Left cardiac atrium (tissue), 4 donors: ENCODE measurements around the gene COPS3. TPM values are rescaled to one million over a fixed set of nuclear protein-coding genes. Genes with fewer than 3 reads are reported as not detected.
"Not testable (repeated sequence)": the region's sequence is repeated elsewhere in the genome, so short reads cannot be mapped to it uniquely, and the experiment has no call there.

Source experiments
- ATAC-seq, 2 donors: fragments of 200-7000 bp; cut with Tn5 transposase; one replicate each; pipeline ENCODE4 v1.9.1; 2020; ENCODE audit warnings: mild to moderate bottlenecking in 2 of 2, moderate library complexity in 2 of 2
- DNase-seq: peaks from one replicate; pipeline ENCODE4 v3.0.0-alpha.2; 2020
- intact Hi-C, 2 donors: fragments of 100-400 bp; cut with DNase I; formaldehyde crosslinking; loops; one replicate each; pipeline versions ENCODE4 v1.14.1 to v1.15.1; 2022 to 2023
- total RNA-seq, 2 donors: library from RNA; stranded (reverse); fragmentation: NEBNext Ultra II Directional; extraction: Animal tissue kit (Norgen Biotek cat#: 25700); gene quantifications; one replicate each; pipeline ENCODE4 v1.2.1, GENCODE V29; 2021
- donor health status: DM: no; HTN: yes; CAD: no.
- donor health status: DM: no; HTN: yes; CAD: no; lungs with severe emphysema.
- donor health status: DM: yes; HTN: yes; CAD: no.
- donor health status: Dilated cardiomyopathy.

The COPS3 gene
- total RNA-seq, 2 donors from 2014 or later, result 55.6 to 60.3 TPM

DNA sequence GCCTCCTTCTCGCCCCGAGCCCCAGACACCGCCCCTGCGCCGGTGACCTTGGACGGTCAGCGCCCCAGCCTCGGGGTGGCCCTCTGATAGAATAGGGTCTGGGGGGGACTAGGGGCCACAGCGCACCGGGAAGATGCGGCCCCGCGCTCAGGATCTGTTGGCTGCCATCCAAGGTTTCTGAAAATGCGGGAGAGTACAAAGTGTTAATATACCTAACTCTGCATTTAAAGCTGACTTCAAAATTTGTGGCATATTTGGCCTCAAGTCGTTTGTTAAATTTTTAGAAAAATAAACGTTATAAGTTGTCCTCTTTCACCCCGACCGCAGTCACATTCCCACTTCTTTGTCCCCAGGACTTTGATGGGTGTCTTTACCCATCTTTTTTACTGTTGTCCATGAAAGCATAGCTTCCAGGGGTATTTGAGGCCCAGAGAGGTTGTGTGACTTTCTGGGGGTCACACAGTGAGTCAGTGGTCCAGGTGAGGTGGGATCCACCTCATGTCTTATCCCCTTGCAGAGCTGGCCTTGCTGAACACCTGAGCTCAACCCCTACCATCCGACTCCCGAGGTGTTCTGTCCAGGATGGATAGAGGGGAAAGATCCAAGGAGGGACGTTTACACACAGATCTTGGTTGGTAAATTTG, 22.9 kb upstream of the COPS3 start:
- ATAC-seq (no peak), DNase-seq (no peak)
- intact Hi-C loops, result no loop called here

DNA sequence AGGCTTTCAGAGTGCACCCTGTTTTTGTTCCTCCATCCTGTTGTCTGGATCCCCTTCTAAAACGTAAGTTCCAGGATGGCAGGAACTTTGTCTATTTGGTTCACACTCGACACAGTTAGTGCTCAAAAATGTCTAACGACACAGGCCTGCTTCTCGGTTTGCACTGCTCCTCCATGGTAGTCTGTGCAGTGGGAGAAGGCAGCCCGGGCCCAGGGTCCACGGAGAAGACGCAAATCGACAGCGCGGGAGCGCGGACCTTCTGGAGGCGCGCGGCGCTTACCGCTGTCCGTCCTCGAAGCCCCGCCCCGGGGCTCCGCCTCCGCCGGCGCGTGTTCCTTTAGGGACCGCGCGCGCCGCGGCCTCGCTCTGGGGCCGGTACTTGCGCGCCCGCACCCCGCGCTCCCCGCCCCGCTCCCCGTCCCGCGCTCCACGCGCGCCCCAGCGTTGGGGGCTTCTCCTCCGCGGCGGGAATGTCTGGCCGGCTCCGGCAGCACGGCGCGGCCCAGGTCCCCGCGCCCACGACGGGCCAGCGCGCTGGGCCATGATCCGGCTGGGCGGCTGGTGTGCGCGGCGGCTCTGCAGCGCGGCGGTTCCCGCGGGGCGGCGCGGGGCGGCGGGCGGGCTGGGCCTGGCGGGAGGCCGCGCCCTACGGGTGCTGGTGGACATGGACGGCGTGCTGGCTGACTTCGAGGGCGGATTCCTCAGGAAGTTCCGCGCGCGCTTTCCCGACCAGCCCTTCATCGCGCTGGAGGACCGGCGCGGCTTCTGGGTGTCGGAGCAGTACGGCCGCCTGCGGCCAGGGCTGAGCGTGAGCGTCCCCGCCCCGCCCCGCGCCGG, 22.2 kb upstream of the COPS3 start, which contains the start of gene NT5M:
NT5M (plus strand) TSS at position 364 of the 837 bp plus-strand sequence; CDS start at position 542, 178 bp downstream.
- intact Hi-C loops, result no loop called here
- DNase-seq, result peak; percentile 86
- ATAC-seq, result peak; percentile 86 to 88

DNA sequence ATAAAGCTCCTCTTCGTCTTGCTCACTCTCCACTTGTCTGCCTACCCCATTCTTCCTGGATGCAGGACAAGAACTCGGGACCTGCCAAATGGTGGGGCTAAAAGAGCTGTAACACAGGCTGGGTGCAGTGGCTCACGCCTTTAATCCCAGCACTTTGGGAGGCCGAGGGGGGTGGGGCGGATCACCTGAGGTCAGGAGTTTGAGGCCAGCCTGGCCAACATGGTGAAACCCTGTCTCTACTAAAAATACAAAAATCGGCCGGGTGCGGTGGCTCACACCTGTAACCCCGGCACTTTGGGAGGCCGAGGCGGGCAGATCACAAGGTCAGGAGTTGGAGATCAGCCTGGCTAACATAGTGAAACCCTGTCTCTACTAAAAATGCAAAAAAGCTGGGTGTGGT, 20.6 kb upstream of the COPS3 start:
- ATAC-seq, intact Hi-C loops, DNase-seq: not testable (repeated sequence)

GRCh38 chr17:17300624-17301568, 19.9 kb upstream of the COPS3 start:
- ATAC-seq (peak; percentile 53 to 76), DNase-seq (peak; percentile 63)
- intact Hi-C loops, result no loop called here

DNA sequence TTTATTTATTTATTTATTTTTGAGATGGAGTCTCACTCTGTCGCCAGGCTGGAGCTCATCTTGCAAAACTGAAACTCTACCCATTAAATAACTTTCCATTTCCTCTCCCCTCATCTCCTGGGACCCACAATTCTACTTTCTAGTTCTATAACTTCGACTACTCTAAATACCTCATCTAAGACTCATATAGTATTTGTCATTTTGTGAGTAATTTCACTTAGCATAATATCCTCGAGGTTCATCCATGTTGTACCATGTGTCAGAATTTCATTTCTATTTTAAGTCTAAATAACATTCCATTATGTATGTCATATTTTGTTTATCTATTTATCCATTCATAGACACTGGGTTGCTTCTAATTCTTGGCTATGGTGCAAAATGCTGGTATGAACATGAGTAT, 17.1 kb upstream of the COPS3 start:
- DNase-seq, result no peak
- intact Hi-C loops, result no loop called here
- ATAC-seq, result no peak

DNA sequence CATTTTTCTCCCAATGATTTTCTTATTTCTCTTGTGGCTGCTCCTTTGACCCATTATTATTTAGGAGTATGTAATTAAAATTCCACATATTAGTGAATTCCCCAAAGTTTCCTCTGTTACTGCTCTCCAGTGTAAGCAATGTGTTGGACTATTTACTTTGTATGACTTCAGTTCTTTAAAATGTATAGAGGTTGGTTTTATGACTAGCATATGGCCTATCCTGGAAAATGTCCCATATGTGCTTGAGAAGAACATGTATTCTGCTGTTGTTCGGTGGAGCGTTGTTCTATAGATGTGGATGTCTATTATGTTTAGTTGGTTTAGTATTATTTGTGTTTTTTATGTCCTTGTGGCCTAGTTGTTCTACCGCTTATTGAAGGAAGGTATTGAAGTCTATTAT, 16.2 kb upstream of the COPS3 start:
- ATAC-seq, result no peak

GRCh38 chr17:17295141-17295540, 14.1 kb upstream of the COPS3 start:
- no peak for DNase-seq
- intact Hi-C loops, result no loop called here

More for the DNA sequence above, 16.2 kb upstream of the COPS3 start:
- intact Hi-C loops, result no loop called here
- DNase-seq, result no peak

GRCh38 chr17:17289701-17290100, 8.7 kb upstream of the COPS3 start:
- ATAC-seq (no peak), DNase-seq (no peak)
- intact Hi-C loops, result no loop called here

More at GRCh38 chr17:17295141-17295540, 14.1 kb upstream of the COPS3 start:
- ATAC-seq, result no peak

- intact Hi-C loops, result no loop called here
- ATAC-seq, result no peak
- DNase-seq, result no peak
Observed at GRCh38 chr17:17289086-17289485, 8.0 kb upstream of the COPS3 start.

DNA sequence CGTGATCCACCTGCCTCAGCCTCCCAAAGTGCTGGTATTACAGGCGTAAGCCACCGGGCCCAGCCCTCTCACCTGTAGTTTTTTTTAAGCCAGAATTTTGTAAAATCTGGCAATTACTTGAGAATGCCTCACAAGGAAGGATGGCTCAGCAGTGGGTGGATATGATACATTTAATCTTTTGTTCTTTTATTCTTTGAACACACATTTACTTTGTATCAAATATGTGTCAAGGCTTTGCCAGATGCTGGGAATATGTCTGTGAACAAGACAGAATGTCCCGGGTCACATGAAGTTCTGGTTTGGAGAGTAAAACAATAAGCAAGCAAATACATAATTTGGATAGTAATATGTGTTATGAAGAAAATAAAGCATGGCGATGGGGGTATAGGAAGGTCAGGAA, 4.9 kb upstream of the COPS3 start:
- ATAC-seq (no peak), DNase-seq (no peak)
- intact Hi-C loops, result no loop called here

DNA sequence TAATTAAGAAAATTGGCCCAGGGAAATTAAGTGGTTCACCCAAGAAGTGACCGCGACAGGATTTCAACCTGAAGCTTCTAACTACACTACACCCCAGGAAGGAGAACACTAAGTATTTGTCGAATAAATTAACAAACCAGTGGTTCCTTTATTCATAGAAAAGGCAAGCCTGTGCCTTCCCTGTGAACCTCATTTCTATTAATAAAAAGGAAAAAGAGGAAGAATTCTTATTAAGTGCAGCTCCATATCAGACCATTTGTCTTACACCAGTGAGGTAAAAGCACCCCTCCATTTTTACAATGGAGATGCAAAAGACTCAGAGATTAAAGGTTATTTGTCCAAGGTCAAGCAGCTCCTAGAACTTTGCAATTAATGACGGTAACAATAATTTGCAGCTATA, 1.7 kb downstream of the COPS3 start:
- ATAC-seq, result no peak
- intact Hi-C loops, result no loop called here

DNA sequence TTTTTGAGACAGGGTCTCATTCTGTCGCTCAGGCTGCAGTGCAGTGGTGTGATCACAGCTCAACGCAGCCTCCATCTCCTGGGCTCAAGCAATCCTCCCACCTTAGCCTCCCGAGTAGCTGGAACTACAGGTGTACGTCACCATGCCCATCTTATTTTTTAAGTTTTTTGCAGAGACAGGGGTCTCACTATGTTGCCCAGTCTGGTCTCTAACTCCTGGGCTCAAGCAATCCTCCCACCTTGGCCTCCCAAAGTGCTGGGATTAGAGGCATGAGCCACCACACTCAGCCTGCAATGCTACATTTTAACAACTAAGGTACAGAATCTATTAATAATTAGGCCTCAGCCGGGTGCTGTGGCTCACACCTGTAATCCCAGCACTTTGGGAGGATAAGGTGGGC, 3.6 kb downstream of the COPS3 start:
- intact Hi-C loops, DNase-seq, ATAC-seq: not testable (repeated sequence)

More for the DNA sequence above, 1.7 kb downstream of the COPS3 start:
- no peak for DNase-seq

DNA sequence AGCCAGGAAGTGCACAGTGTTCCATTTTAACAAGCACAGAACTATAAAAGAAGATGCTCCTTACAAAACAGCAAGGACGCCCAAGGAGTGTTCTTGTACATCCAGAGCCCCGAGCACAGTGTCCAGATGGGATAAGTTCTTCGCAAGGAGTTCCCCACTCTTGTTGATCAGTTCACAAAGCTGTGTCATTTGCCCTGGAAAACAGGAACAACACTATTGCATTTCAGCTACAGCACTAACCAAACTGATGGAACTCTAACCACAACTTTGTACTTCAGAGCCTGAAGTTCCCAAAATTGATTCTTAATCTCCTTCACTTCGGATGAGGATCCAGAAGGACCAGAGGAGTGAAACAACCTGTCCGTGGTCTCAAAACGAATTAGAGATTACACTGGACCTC, 5.1 kb downstream of the COPS3 start:
- intact Hi-C loops, result no loop called here
- DNase-seq (no peak), ATAC-seq (no peak)

DNA sequence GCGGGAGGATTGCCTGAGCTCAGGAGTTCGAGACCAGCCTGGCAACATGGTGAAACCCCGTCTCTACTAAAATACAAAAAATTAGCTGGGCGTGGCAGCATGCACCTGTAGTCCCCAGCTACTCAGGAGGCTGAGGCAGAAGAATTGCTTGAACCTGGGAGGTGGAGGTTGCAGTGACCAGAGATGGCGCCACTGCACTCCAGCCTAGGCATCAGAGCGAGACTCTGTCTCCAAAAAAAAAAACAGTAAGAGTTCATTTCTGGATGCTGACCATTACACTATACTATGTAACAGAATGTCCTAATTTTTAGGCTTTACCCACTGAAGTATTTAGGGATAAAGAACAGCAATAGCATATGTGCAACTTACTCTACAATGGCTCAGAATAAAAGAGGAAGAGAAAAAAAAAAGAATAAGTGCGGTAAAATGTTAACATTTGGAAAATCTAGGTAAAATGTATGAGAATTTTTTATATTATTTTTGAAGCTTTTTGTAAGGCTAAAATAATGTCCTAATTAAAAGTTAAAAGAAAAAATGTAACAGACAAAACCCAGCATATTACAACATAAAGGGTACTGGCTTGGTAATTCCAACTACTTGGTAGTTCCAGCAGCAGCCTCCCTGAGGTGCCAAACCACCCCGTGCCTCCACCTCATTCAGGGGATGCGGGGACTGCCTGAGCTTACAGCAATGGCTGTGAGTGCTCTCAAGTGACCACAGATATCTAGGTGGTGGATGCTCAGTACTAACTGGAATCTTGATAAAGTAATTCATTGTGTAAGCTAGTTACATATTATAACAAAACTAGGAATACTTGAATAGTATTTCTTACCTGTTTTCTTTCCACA, 10.9 kb downstream of the COPS3 start:
- ATAC-seq (no peak), DNase-seq (no peak)
- intact Hi-C loops, result no loop called here

DNA sequence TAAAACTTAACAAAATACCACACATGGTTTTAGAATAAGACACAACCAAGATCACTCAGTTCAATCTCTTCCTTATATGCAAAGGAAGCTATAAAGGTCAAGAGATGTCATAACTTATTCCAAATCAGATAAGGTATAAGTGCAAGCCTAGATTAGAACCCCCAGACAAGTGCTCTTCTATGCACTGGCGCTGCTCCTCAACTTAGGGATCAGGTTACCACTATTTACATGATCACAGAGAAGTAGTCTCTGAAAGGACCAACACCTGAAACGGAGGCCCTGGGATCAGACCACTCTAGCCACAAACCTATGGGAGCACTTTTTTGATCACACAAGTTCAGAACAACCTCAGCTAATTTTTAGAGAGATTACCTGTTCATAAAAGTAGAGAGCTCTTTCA, 16.6 kb downstream of the COPS3 start:
- ATAC-seq (no peak), DNase-seq (no peak)
- intact Hi-C loops, result no loop called here

- DNase-seq (no peak), ATAC-seq (no peak)
- intact Hi-C loops, result no loop called here
Observed at GRCh38 chr17:17258998-17259397, 22.0 kb downstream of the COPS3 start.

DNA sequence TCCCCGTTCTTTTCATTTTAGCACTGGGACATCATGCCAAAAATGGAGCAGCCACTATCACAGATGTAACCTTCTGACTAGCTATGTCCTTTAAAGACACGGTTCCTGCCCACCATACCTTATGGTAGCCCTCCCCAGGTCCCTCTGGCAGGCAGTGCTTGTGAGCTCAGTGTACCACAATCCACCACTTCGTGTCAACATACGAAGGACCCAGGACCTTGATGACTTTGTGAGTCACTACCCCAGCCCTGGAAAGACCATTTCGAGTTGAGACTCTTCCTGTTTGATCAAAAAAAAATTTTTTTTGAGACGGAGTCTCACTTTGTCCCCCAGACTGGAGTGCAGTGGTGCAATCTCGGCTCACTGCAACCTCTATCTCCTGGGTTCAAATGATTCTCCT, 23.0 kb downstream of the COPS3 start:
- ATAC-seq (no peak), DNase-seq (no peak)
- intact Hi-C loops, result no loop called here

DNA sequence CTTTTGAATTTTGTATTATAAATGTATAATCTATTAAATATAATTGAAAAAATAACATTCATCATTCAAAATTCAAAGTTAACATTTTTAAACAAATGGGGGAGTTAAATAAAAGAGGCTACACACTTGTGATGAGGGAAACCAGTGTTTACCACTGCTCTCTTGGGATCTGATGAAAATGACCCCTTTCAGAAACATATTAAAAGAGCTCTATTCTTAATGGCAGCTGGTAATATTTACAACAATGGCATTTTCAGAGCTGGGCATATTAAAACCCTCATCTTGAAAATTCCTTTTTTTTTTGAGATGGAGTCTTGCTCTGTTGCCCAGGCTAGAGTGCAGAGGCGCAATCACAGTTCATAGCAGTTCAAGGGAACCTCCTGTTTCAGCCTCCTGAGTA, 24.7 kb downstream of the COPS3 start:
- ATAC-seq (no peak), DNase-seq (no peak)
- intact Hi-C loops, result no loop called here

DNA sequence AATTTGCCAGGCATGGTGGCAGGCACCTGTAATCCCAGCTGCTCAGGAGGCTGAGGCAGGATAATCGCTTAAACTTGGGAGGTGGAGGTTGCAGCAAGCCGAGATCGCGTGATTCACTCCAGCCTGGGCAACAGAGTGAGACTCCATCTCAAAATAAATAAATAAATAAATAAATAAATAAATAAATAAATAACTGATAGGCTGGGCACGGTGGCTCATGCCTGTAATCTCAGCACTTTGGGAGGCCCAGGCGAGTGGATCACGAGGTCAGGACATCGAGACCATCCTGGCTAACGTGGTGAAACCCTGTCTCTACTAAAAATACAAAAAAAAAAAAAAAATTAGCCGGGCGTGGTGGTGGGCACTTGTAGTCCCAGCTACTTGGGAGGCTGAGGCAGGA, 25.4 kb downstream of the COPS3 start:
- ATAC-seq, DNase-seq, intact Hi-C loops: not testable (repeated sequence)
